ENCODE measurements around the gene DGLUCY. TPM values are rescaled to one million over a fixed set of nuclear protein-coding genes. Genes with fewer than 3 reads are reported as not detected.
A peak's percentile ranks its signal among the peaks of the same experiment; 100 is the strongest.

Gene DGLUCY
- total and polyA plus RNA-seq, 5 donors from 2014 or later = 45.2 to 120 (median 60.8) TPM

DNA sequence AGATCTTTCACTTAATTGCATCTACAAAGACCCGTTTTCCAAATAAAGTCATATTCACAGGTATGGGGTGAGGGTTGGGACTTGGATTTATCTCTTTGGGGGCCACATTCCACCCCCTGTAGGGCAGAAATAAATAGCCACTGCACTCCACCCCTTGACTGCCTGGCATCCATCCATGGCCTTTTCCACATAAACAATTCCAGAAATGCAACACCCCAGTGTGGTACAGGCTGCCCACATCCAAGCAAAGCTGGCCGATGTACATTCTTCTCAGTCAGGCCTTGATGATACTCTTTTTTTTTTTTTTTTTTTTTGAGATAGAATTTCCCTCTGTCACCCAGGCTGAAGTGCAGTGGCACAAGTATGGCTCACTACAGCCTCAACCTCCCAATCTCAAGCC is 12.9 kb downstream of the DGLUCY start:
- peaks cover 5% of the 10 kb centered on the region for H3K4me1 ChIP-seq (ENCODE audit: control insufficient read depth, insufficient read depth, low read length, poor library complexity, severe bottlenecking)
- peaks cover 37% of the 10 kb centered on the region for H3K36me3 ChIP-seq (ENCODE audit: control insufficient read depth, insufficient read depth, low read length)
- Mint-ChIP-seq H3K36me3 (peaks cover 32% of the 10 kb centered on the region), H3K27ac (peak overlapping the region in 1 of 3 donors; percentile 43), H3K4me1 (peaks cover 9 to 58% (median 28%) of the 10 kb centered on the region in 4 donors), H3K27me3 (no peaks in the 10 kb centered on the region), H3K4me3 (no peak overlapping the region), H3K9me3 (peaks cover 0 to 2% (median 0%) of the 10 kb centered on the region in 7 donors)
- H3K4me3 ChIP-seq (ENCODE audit: low read depth, low read length) = no peak overlapping the region
- no peaks in the 10 kb centered on the region for H3K9me3 ChIP-seq (ENCODE audit: control insufficient read depth in 2 of 2, low read length in 2 of 2)
- no peak for DNase-seq
- ATAC-seq (ENCODE audit: low read depth in 2 of 2) = no peak
- H3K27me3 ChIP-seq (ENCODE audit: control insufficient read depth, insufficient read depth, low read length) = no peaks in the 10 kb centered on the region
- no peak overlapping the region for H3K27ac ChIP-seq (ENCODE audit: insufficient read depth, low read length, poor library complexity, severe bottlenecking)

DNA sequence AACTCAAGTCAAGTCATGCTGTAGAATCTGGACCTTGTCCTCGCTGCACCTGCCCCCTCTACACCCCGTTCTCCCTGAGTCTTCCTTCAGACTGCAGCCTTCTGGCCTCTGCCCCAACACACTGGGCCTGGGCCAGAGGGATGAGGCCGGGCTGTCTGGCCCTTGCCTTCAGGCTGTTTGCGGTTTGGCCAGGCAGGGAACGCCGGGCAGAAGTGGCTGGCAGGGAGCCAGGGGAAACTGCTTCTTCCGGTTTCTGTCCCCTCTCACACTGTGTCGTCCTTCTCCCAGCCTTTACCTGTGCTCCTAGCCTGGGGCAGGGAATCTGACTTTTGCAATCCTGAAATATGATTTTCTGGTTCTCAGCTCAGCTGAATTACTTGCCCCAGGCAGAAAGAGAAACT is 13.5 kb downstream of the DGLUCY start:
- peaks cover 9 to 56% (median 28%) of the 10 kb centered on the region in 4 donors for H3K4me1 Mint-ChIP-seq
- Histone ChIP-seq H3K4me3 (ENCODE audit: low read depth, low read length) (no peak overlapping the region), H3K27me3 (ENCODE audit: control insufficient read depth, insufficient read depth, low read length) (no peaks in the 10 kb centered on the region), H3K4me1 (ENCODE audit: control insufficient read depth, insufficient read depth, low read length, poor library complexity, severe bottlenecking) (peaks cover 4% of the 10 kb centered on the region), H3K9me3 (ENCODE audit: control insufficient read depth in 2 of 2, low read length in 2 of 2) (no peaks in the 10 kb centered on the region), H3K36me3 (ENCODE audit: control insufficient read depth, insufficient read depth, low read length) (peaks cover 40% of the 10 kb centered on the region), H3K27ac (ENCODE audit: insufficient read depth, low read length, poor library complexity, severe bottlenecking) (no peak overlapping the region)
- H3K9me3 Mint-ChIP-seq = peaks cover 0 to 2% (median 0%) of the 10 kb centered on the region in 7 donors
- H3K27ac Mint-ChIP-seq = peak overlapping the region in 2 of 3 donors; percentile 48 to 69
- DNase-seq (no peak), ATAC-seq (ENCODE audit: low read depth in 2 of 2) (no peak)
- no peaks in the 10 kb centered on the region for H3K27me3 Mint-ChIP-seq
- peaks cover 32% of the 10 kb centered on the region for H3K36me3 Mint-ChIP-seq
- peak overlapping the region in 1 of 4 donors; percentile 7 for H3K4me3 Mint-ChIP-seq

DNA sequence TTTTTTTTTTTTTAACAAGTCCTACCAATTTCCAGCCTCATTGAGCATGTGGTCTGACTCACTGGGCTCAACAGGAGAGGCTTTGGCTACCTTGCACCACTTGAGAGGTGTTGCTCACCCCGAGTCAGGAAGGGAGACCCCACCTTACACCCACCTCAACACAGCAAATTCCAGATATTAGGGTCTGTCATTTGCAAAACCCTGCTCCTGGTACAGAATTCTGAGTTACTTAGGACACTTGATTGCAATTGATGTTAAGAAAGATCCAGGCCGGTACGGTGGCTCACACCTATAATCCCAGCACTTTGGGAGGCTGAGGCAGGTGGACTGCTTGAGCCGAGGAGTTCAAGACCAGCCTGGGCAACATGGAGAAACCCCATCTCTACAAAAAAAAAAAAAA is 14.1 kb downstream of the DGLUCY start:
- Mint-ChIP-seq H3K4me1 (peaks cover 9 to 52% (median 25%) of the 10 kb centered on the region in 4 donors), H3K36me3 (peaks cover 35% of the 10 kb centered on the region), H3K4me3 (no peak overlapping the region), H3K27me3 (no peaks in the 10 kb centered on the region), H3K27ac (peak overlapping the region; percentile 48 to 81 (median 69)), H3K9me3 (peaks cover 0 to 2% (median 0%) of the 10 kb centered on the region in 7 donors)
- ATAC-seq (ENCODE audit: low read depth in 2 of 2) (no peak), DNase-seq (no peak)
- Histone ChIP-seq H3K4me3 (ENCODE audit: low read depth, low read length) (no peak overlapping the region), H3K9me3 (ENCODE audit: control insufficient read depth in 2 of 2, low read length in 2 of 2) (no peaks in the 10 kb centered on the region), H3K27ac (ENCODE audit: insufficient read depth, low read length, poor library complexity, severe bottlenecking) (no peak overlapping the region), H3K27me3 (ENCODE audit: control insufficient read depth, insufficient read depth, low read length) (no peaks in the 10 kb centered on the region), H3K4me1 (ENCODE audit: control insufficient read depth, insufficient read depth, low read length, poor library complexity, severe bottlenecking) (peaks cover 4% of the 10 kb centered on the region), H3K36me3 (ENCODE audit: control insufficient read depth, insufficient read depth, low read length) (peaks cover 40% of the 10 kb centered on the region)

DNA sequence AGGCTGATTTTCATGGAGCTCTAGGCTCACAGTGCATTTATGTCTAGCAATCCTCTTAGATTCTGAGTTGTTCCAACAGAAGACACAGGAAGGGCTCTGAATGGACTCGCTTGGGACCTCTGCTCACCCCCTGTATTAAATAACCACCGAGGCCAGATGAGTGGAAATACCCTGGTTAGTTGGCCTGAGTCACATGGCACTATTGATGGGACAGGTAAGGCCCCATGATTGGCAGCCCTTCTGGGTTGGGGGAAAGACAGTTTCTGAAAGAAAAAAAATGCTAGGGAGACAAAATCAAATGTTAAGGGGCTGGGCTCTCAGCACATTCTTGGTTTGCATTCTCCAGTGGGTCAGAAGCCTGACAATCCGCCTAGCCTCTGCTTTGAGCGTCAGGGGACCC is 14.8 kb downstream of the DGLUCY start:
- H3K4me3 Mint-ChIP-seq = peak overlapping the region in 1 of 4 donors; percentile 19
- H3K27ac ChIP-seq (ENCODE audit: insufficient read depth, low read length, poor library complexity, severe bottlenecking) = no peak overlapping the region
- peaks cover 45% of the 10 kb centered on the region for H3K36me3 ChIP-seq (ENCODE audit: control insufficient read depth, insufficient read depth, low read length)
- peak overlapping the region; percentile 58 to 81 (median 62) for H3K27ac Mint-ChIP-seq
- H3K9me3 Mint-ChIP-seq = no peaks in the 10 kb centered on the region
- ATAC-seq (ENCODE audit: low read depth in 2 of 2) (no peak), DNase-seq (no peak)
- no peak overlapping the region for H3K4me3 ChIP-seq (ENCODE audit: low read depth, low read length)
- no peaks in the 10 kb centered on the region for H3K27me3 Mint-ChIP-seq
- no peaks in the 10 kb centered on the region for H3K27me3 ChIP-seq (ENCODE audit: control insufficient read depth, insufficient read depth, low read length)
- no peaks in the 10 kb centered on the region for H3K9me3 ChIP-seq (ENCODE audit: control insufficient read depth in 2 of 2, low read length in 2 of 2)
- peaks cover 41% of the 10 kb centered on the region for H3K36me3 Mint-ChIP-seq
- peaks cover 4% of the 10 kb centered on the region for H3K4me1 ChIP-seq (ENCODE audit: control insufficient read depth, insufficient read depth, low read length, poor library complexity, severe bottlenecking)
- peaks cover 10 to 44% (median 24%) of the 10 kb centered on the region in 4 donors for H3K4me1 Mint-ChIP-seq

DNA sequence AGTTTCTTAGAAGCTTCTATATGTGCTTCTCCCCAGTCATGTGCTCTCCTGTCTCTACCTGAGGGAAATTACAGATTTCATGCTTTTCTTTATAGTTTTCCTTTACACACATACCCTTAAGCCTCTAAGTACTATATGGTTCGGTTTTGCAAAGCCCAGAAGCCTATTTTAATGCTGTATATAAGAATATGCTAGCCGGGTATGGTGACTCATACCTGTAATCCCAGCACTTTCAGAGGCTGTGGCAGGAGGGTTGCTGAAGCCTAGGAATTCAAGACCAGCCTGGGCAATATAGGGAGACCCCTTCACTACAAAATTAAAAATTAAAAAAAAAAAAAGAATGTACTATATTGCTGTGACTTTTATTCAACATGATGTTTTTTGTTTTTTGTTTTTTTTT is 15.4 kb downstream of the DGLUCY start:
- no peaks in the 10 kb centered on the region for H3K27me3 ChIP-seq (ENCODE audit: control insufficient read depth, insufficient read depth, low read length)
- H3K4me3 ChIP-seq (ENCODE audit: low read depth, low read length) = no peak overlapping the region
- Mint-ChIP-seq H3K4me1 (peaks cover 16 to 40% (median 22%) of the 10 kb centered on the region in 4 donors), H3K9me3 (no peaks in the 10 kb centered on the region), H3K27me3 (no peaks in the 10 kb centered on the region), H3K4me3 (no peak overlapping the region), H3K27ac (peak overlapping the region in 2 of 3 donors; percentile 81 to 85), H3K36me3 (peaks cover 44% of the 10 kb centered on the region)
- ATAC-seq (ENCODE audit: low read depth in 2 of 2) = no peak
- peaks cover 46% of the 10 kb centered on the region for H3K36me3 ChIP-seq (ENCODE audit: control insufficient read depth, insufficient read depth, low read length)
- peaks cover 2% of the 10 kb centered on the region for H3K4me1 ChIP-seq (ENCODE audit: control insufficient read depth, insufficient read depth, low read length, poor library complexity, severe bottlenecking)
- H3K9me3 ChIP-seq (ENCODE audit: control insufficient read depth in 2 of 2, low read length in 2 of 2) = no peaks in the 10 kb centered on the region
- H3K27ac ChIP-seq (ENCODE audit: insufficient read depth, low read length, poor library complexity, severe bottlenecking) = peak overlapping the region; percentile 41
- DNase-seq = no peak

DNA sequence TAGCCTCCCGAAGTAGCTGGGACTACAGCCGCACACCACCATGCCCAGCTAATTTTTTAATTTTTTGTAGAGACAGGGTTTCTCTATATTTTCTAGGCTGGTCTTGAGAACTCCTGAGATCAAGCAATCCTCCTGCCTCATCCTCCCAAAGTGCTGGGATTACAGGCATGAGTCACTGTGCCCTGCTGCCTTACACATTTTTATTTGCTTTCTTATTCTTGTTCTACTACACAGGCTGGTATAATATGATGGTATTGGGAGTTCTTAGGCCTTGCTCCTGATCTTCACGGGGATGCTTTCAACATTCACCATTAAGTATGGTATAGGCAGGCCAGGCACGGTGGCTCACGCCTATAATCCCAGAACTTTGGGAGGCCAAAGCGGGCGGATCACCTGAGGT is 21.2 kb downstream of the DGLUCY start:
- Histone ChIP-seq H3K4me1 (ENCODE audit: control insufficient read depth, insufficient read depth, low read length, poor library complexity, severe bottlenecking) (no peaks in the 10 kb centered on the region), H3K27me3 (ENCODE audit: control insufficient read depth, insufficient read depth, low read length) (no peaks in the 10 kb centered on the region), H3K27ac (ENCODE audit: insufficient read depth, low read length, poor library complexity, severe bottlenecking) (no peak overlapping the region), H3K9me3 (ENCODE audit: control insufficient read depth in 2 of 2, low read length in 2 of 2) (no peaks in the 10 kb centered on the region), H3K36me3 (ENCODE audit: control insufficient read depth, insufficient read depth, low read length) (peaks cover 31% of the 10 kb centered on the region), H3K4me3 (ENCODE audit: low read depth, low read length) (no peak overlapping the region)
- H3K9me3 Mint-ChIP-seq = no peaks in the 10 kb centered on the region
- DNase-seq (no peak), ATAC-seq (ENCODE audit: low read depth in 2 of 2) (no peak)
- H3K4me3 Mint-ChIP-seq = no peak overlapping the region
- peaks cover 26% of the 10 kb centered on the region for H3K36me3 Mint-ChIP-seq
- H3K27me3 Mint-ChIP-seq = no peaks in the 10 kb centered on the region
- peak overlapping the region in 1 of 3 donors; percentile 84 for H3K27ac Mint-ChIP-seq
- H3K4me1 Mint-ChIP-seq = peaks cover 9 to 23% (median 17%) of the 10 kb centered on the region in 4 donors

DNA sequence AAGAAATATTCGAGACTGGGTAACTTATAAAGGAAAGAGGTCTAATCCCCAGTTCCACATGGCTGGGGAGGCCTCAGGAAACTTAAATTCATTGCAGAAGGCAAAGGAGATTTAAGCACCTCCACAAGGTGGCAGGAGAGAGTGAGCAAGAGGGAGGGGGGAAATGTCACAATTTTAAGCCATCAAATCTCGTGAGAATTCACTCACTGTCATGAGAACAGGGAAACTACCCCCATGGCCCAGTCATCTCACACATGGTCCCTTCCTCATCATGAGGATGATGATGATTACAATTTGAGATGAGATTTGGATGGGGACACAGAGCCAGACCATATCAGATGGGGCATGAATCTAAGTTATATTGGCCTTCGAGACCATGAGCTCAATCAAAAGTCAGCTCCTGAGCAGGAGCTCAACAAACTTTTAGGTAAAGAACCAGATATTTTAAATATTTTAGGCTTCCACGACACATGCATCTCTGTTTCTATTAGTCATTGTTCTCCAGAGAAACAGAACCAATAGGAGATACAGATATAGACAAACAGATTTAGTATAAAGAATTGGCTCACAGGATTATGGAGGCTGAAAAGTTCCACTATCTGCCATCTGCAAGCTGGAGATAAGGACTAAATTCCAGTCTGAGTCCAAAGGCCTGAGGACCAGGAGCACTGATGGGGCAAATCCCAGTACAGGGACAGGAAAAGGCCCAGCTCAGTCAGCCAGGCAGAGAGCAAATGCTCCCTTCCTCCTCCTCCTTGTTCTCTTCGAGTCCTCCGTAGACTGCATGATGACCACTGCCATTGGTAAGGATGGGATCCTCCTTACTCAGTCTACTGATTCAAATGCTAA is 24.9 kb downstream of the DGLUCY start:
- peak overlapping the region in 2 of 3 donors; percentile 46 to 47 for H3K27ac Mint-ChIP-seq
- H3K4me1 ChIP-seq (ENCODE audit: control insufficient read depth, insufficient read depth, low read length, poor library complexity, severe bottlenecking) = peaks cover 17% of the 10 kb centered on the region
- H3K9me3 ChIP-seq (ENCODE audit: control insufficient read depth in 2 of 2, low read length in 2 of 2) = no peaks in the 10 kb centered on the region
- H3K36me3 ChIP-seq (ENCODE audit: control insufficient read depth, insufficient read depth, low read length) = peaks cover 21% of the 10 kb centered on the region
- no peak overlapping the region for H3K4me3 ChIP-seq (ENCODE audit: low read depth, low read length)
- no peak overlapping the region for H3K27ac ChIP-seq (ENCODE audit: insufficient read depth, low read length, poor library complexity, severe bottlenecking)
- no peak overlapping the region for H3K4me3 Mint-ChIP-seq
- H3K9me3 Mint-ChIP-seq = no peaks in the 10 kb centered on the region
- peaks cover 25% of the 10 kb centered on the region for H3K36me3 Mint-ChIP-seq
- DNase-seq (peak; percentile 17 to 75 (median 41)), ATAC-seq (ENCODE audit: low read depth in 2 of 2) (peak in 1 of 2 donors; percentile 37)
- peaks cover 20 to 53% (median 36%) of the 10 kb centered on the region in 4 donors for H3K4me1 Mint-ChIP-seq
- no peaks in the 10 kb centered on the region for H3K27me3 Mint-ChIP-seq
- H3K27me3 ChIP-seq (ENCODE audit: control insufficient read depth, insufficient read depth, low read length) = no peaks in the 10 kb centered on the region
